ENCODE results near the gene CDH4.

- TF ChIP-seq POLR2AphosphoS5 (IDR thresholded peaks at IDR 0.05) (no peak), CTCF (IDR thresholded peaks at IDR 0.05 in 8 of 11, conservative IDR thresholded peaks at IDR 0.05 in 3 of 11) (no peak)
Observed at GRCh38 chr20:61832181-61832580, 580.1 kb downstream of the CDH4 start.
